Adipose tissue (tissue), 3 donors: ENCODE measurements around the gene DOCK7. TPM values are rescaled to one million over a fixed set of nuclear protein-coding genes. Genes with fewer than 3 reads are reported as not detected.
"Not testable (repeated sequence)": the region's sequence is repeated elsewhere in the genome, so short reads cannot be mapped to it uniquely, and the experiment has no call there.

Experiments
- H3K27ac ChIP-seq: one replicate; pipeline ENCODE4 v1.5.1; 2013; ENCODE audit warnings: low read depth, low read length
- WGBS, 3 donors: extraction: QIAGEN DNeasy Blood & Tissue Kit; methylation state at CpG; one replicate each; pipeline ENCODE4 v1.1.7; 2013; 5-methylcytosine and 5-hydroxymethylcytosine counted together
- polyA plus RNA-seq, 3 donors: library from polyadenylated mRNA; stranded (reverse); fragments of 200-250 nt; gene quantifications; one replicate each; pipeline ENCODE4 v1.2.3, GENCODE V29; 2013
- donor health status: healthy with polysubstance abuse.
- donor health status: Bipolar disorder and iron deficiency.
- donor health status: healthy.

The DOCK7 gene
- polyA plus RNA-seq, 3 donors, result 4.7 to 18.0 (median 9.7) TPM

DNA sequence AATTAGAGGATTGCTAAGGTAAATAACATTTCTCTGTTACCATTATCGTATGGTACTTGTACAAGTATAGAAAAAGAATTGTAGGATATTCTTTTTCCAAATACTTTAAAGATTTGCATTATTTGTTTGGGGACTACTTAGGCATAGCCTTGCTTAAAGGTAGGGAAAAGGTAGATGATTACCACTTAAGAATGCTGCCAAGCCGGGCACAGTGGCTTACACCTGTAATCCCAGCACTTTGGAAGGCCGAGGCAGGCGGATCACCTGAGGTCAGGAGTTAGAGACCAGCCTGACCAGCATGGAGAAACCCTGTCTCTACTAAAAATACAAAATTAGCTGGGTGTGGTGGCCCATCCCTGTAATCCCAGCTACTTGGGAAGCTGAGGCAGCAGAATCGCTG, 10.0 kb upstream of the DOCK7 start:
- not testable (repeated sequence) for H3K27ac ChIP-seq
- WGBS, 3 donors, result 95 to 96% (median 96%) methylated on average over 5 of the region's 5 CpGs

DNA sequence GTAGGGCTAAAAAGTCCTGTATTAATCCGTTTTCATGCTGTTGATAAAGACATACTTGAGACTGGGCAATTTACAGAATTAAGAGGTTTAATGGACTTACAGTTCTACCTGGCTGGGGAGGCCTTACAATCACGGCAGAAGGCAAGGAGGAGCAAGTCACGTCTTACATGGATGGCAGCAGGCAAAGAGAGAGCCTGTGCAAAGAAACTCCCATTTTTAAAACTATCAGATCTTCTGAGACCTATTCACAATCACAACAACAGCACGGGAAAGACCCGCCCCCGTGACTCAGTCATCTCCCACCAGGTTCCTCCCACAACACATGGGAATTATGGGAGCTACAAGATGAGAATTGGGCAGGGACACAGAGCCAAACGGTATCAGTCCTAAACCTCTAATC, 6.3 kb upstream of the DOCK7 start:
- not testable (repeated sequence) for H3K27ac ChIP-seq
- 84 to 95% (median 94%) methylated on average over 7 of the region's 7 CpGs for WGBS, 3 donors

DNA sequence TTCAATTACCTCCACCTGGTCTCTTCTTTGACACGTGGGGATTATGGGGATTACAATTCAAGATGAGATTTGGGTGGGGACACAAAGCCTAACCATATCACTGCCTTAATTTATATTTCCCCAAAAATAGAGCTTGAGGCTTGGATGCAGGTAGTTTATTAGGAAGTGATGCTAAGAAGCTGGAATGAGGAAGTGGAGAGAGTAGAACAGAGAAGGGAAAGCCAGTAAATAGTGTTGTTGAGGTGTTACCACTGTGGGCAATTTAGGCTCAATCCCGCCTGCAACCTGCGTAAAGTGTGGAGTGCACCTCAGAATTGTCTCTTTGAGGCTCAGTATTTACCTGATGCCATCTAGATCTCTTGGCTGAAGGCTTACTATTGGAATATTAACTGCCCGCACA, 4.9 kb upstream of the DOCK7 start:
- H3K27ac ChIP-seq, result no peak overlapping the region
- WGBS, 3 donors, result 90 to 97% (median 96%) methylated on average over 4 of the region's 4 CpGs

DNA sequence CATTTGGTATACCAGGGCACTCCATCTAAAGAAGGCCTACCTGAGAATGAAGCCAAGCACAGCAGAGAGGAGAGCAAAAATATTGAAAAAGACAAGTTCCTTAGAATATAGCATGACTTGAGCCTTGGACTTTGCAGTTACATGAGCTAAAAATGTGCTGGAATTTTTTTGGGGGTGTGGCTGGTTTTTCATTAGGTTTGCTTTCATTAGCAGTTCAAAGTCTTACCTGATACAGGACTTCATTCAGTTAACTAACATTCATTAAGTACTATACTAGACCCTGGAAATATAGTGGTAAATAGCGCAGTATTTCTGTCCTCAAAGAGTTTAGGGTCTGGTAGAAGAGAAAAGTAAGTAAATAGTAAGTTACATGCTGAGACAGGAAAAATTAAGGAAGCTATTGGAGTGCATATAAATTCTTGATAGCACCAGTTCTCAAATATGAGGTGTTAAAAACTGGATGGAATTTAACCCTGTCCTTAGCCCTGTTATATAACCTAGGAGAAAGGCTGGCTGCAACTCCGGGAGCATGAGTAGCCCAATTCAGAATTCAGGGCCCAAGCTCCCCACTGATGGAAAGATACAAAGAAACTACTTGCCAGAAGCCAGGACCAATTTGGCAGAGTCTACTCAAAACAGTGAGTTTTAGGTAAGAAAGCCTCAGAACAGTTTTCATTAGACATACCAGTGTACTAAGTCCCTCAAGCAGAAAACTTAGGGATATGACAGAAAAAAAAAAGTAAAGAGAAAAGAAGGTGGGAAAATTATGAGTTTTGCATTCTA, 3.1 kb upstream of the DOCK7 start:
- no peak overlapping the region for H3K27ac ChIP-seq
- WGBS, 3 donors, result 82 to 92% (median 88%) methylated on average over 2 of the region's 2 CpGs

DNA sequence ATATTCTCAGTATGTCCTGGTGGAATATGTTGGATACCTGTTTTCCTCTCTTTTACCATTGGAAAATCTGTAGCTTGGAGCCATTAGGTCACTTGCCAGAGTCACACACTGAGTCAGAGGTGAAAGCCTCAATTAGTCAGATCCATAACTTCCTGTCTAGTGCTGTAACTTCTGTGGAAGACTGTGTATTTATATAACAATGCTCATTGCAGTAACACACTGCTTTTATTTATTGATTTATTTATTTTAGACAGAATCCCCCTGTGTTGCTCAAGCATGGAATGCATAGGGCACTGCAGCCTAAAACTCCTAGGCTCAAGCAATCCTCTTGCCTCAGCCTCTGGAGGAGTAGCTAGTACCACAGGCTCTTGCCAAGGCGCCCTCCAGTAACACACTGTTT, 1.3 kb upstream of the DOCK7 start:
- H3K27ac ChIP-seq, result no peak overlapping the region
- WGBS, 3 donors, result 83 to 89% (median 88%) methylated on average over 1 of the region's 1 CpG

DNA sequence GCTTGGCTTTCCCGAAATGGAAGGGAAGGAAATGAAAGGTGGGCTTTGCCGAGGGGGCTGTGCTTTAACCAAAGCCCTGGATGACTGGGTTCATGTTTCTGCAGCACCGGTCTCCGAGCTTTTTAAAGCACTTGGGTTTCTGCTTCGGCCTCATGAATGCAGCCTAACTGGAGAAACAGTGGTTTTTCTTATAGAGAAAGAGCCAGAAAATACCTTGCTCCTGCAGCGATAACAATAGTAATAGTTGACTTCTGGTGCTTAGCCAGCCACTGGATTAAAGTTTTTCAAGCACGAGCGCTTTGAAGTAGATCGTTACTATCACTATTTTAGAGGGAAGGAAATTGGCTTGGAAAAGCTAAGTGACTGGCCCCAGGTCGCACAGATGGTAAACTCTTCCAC, 500 bp upstream of the DOCK7 start:
- WGBS, 3 donors, result 1 to 2% (median 1%) methylated on average over 10 of the region's 10 CpGs
- H3K27ac ChIP-seq, result no peak overlapping the region

DNA sequence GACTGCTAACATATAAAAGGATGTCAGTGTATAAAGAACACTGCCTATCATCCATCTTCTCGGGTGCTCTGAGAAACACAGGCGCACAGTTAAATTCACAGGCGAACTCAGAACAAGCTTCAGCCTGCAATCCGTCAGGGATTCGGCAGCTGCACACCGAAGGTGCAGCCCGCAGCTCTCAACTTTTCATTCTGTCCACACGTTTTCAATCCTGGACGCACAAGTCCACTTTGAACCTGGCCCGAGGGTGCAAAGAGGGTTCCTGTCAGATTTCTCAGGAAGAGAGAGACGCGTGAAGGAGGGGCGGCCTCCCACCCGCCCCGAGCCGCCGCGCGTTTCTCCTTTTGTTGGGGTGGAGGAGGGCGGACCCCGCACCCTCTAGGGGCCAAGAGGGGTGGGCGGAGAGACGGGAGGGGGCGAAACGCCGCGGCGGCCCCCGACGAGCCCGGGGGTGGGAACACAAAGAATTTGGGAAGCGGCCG, 724 bp downstream of the DOCK7 start:
- no peak overlapping the region for H3K27ac ChIP-seq
- WGBS, 3 donors, result 1% methylated on average over 29 to 33 of the region's 33 CpGs

DNA sequence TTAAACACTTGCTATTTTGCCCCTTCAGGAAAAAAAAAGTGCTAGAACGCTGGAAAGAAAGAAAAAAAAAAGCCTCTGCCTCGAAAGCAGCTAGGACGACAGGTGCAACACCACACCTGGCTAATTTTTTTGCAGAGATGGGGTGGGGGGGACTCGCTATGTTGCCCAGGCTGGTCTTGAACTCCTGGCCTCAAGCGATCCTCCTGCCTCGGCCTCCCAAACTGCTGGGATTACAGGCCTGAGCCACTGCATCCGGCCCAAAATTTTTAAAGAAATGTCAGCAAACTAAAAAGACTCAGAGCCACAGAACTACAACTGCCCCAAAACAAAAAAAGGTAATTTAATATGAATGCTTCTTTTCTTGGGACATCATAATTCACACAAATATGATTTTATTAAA, 1.4 kb downstream of the DOCK7 start:
- H3K27ac ChIP-seq, result no peak overlapping the region

DNA sequence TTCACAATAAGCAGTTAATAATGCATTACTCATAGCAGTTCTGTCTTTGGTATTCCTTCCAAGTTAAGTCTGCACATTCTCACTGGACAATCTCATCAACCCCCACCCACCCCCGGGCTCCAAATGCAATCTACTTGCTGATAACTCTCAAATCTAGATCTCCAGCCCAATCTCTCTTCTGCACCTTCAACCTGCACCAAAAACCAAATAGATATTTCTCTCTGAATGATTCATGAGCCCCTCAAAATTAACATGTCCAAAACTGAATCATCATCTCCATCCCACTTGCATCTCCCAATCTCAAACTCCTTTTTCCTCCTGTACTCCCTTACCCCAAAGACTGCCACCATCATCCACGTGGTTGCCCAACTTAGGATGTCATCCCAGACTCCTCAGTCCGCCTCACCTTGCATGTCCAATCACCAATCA, 2.7 kb downstream of the DOCK7 start:
- WGBS, 3 donors, result 67 to 74% (median 71%) methylated on average over 3 of the region's 3 CpGs

More for the DNA sequence above, 1.4 kb downstream of the DOCK7 start:
- 80 to 90% (median 82%) methylated on average over 7 of the region's 7 CpGs for WGBS, 3 donors

DNA sequence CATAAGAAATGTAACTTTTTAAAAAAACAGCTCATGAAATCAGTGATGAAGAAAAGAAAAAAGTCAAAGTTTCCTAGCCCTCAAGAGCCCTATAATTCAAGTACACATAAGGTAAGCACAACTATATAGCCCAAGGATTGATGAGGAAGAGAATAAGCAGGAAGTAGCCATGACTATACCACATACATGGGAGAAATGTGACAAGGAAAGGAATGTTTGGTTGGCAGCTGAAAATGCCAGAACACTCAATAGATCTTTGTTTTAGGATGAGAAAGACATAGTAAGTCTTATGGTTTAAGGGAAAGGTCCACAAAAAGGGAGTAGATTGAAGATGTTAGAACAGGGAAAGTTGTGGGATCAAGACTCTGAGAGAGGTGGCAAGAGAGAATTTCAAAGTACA, 5.7 kb downstream of the DOCK7 start:
- H3K27ac ChIP-seq, result no peak overlapping the region

More for the DNA sequence above, 2.7 kb downstream of the DOCK7 start:
- no peak overlapping the region for H3K27ac ChIP-seq

DNA sequence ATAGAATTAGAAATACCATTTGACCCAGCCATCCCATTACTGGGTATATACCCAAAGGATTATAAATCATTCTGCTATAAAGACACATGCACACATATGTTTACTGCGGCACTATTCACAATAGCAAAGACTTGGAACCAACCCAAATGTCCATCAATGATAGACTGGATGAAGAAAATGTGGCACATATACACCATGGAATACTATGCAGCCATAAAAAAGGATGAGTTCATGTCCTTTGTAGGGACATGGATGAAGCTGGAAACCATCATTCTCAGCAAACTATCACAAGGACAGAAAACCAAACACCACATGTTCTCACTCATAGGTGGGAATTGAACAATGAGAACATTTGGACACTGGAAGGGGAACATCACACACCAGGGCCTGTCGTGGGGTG, 7.2 kb downstream of the DOCK7 start:
- WGBS, 3 donors, result 78 to 93% (median 79%) methylated on average over 1 to 2 of the region's 2 CpGs
- not testable (repeated sequence) for H3K27ac ChIP-seq

DNA sequence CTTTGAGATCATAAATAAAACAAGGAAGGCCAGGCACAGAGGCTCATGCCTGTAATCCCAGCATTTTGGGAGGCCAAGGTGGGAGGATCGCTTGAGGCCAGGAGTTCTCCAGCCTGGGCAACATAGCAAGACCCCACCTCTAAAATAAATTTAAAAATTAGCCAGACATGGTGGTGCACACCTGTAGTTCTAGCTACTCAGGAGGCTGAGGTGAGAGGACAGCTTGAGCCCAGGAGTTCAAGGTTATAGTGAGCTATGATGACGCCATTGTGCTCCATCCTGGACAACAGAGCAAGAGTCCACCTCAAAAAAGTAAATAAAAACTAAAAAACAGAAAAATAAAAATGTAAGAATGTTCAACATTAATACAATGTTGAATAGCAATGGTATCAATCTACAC, 10.4 kb downstream of the DOCK7 start:
- not testable (repeated sequence) for H3K27ac ChIP-seq
- 93 to 100% (median 96%) methylated on average over 2 of the region's 2 CpGs for WGBS, 3 donors

DNA sequence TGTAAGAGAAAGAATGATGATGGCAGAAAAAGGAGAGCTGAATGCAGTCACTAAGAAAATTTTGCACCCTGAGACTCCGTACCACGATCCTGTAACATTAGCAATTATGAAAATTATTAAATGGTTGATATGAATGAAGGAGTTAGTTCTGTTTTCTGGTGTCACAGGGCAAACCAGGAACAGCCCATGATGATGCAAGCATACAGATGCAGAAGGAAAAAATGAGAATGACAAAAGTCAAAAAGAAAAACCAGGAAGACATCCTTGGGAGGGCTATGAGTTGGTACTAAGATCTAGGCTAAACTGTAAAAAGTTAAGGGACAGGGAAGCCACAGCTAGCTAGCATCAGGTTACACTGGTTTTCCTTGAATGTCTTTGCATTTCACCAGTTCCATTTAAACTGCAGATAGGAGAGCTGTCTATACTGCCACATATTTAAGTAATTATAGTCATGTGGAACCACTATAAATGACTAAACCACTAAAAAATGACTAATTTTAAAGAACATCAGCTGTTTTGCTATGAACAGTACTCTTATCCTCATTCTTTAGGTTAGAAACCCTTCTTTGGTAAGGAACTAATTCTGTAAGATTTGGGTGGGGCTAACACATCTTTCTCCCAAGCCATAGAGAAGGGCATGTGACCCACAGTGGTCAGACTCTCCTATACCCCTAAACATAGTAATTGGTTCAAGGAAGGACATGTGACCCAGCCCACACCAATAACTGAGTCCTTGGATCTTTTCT, 11.4 kb downstream of the DOCK7 start:
- H3K27ac ChIP-seq, result no peak overlapping the region
- 59 to 85% (median 68%) methylated on average over 2 of the region's 2 CpGs for WGBS, 3 donors

DNA sequence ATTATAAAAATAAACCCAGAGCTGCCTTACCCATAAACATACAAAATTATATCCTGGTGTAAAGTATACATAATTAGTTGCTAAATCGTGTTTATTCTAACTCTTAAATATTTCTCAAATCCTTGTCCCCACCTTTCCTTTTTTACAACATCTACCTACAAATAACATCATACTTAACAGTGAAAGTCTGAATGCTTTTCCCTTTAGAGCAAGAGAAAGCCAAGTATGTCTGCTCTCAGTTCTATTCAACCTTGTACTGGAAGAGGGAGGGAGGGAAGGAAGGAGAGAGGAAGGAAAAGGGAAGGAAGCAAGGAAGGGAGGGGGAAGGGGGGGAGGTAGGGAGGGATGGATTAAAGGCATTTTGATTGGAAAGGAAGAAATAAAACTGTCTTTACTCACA, 14.6 kb downstream of the DOCK7 start:
- no peak overlapping the region for H3K27ac ChIP-seq
- 82 to 90% (median 87%) methylated on average over 1 of the region's 1 CpG for WGBS, 3 donors

DNA sequence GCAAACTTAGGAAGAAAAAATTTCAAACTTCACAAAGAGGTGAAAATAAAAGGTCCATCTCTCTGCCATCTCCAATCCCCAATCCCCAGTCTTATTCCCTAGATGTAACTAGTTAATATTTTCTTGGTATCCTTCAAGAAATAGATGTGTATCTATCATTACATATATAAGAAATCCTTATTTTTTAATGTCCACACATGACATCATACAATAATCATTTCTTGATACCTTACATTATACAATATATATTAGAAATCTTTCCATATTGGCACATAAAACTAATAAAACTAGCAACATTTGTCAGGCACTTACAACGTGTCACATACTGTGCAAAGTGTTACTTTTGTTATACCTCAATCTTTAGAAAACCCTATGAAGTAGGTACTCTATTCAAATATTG, 16.2 kb downstream of the DOCK7 start:
- 35 to 79% (median 68%) methylated on average over 1 of the region's 1 CpG for WGBS, 3 donors
- no peak overlapping the region for H3K27ac ChIP-seq

DNA sequence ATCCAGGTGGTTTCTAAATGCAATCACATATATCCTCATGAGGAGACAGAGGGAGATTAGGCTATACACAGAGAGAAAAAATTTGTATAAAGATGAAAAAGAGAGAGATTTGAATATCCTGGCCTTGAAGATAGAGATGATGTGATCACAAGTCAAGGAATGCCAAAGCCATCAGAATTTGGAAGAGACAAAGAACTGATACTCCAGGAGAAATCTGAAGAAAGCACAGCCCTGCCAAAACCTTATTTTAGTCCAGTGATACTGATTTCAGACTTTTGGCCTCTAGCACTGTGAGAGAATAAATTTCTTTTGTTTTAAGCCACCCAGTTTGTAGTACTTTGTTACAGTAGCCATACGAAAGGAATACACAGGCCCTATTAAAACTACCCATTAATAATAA, 33.4 kb downstream of the DOCK7 start:
- WGBS, 3 donors, result 69 to 89% (median 77%) methylated on average over 1 of the region's 1 CpG
- no peak overlapping the region for H3K27ac ChIP-seq

DNA sequence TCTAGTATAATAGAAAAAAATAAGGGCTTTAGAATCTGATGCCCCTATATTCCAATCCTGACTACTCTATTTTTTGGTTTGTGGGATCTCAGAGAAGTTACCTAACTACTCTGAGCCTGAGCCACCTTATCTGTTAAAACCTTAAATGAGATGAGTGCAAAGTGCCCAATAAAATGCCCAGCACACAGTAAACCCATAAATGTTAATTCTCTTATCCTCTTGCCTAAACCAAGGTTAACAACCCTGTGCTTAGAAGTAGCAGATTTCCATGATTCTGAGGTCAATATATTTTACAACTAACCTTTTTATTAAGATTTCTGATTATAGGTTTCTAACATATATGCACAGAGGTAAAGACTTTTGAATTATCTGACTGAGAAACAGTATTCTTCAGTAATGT, 35.8 kb downstream of the DOCK7 start:
- no peak overlapping the region for H3K27ac ChIP-seq

DNA sequence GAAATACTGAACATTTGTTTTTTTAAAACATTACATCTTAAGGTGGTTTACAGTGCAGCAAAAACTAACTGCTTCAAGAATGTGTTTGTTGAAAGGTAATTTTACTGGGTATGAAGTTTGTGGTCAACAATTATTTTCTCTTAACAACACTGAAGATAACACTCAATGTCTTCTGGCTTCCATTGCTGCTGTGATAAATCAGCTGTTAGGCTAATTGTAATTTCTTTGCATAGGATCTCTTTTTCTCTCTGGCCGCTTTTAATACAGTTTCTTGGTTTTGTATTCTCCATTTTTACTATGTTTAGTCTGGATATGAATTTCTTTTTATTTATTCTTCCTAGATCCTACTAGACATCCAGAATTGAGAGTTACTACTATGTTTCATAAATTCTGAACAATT, 44.9 kb downstream of the DOCK7 start:
- 93 to 100% (median 97%) methylated on average over 1 of the region's 1 CpG for WGBS, 3 donors
- H3K27ac ChIP-seq, result no peak overlapping the region

DNA sequence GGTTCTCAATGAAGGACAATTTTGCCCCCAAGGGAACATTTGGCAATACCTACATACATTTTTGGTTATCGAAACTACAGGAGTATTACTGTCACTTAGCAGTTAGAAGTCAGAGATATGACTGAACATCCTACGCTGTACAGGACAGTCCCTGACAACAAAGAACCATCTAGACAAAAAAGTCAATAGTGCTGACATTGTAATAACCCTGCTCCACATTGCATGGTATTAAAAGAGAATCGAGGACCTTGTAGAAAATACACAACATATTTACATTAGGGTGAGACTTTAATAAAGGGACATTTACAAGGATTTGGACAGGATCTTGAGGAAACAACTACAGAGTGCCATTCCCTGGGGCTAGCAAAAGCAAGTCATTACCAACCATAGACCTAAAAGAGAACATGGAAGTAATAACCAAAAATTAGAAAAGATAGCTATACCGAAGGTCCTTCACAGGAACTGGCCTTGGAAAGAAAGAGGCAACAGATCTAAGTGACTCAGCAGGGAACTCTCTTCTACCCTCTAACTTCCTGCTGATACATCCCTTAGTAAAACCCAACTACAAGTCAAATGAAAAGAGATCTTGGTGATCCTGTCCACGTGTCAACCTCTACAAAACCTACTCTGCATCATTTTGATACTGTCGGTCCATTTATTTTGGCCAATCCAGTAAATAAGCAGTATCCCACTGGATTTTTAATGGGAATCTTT, 50.6 kb downstream of the DOCK7 start:
- WGBS, 3 donors, result 94% methylated on average over 6 of the region's 6 CpGs

More for the DNA sequence above, 50.6 kb downstream of the DOCK7 start:
- no peak overlapping the region for H3K27ac ChIP-seq
